ENCODE data around the gene COPB2. TPM values are rescaled to one million over a fixed set of nuclear protein-coding genes. Genes with fewer than 3 reads are reported as not detected.
A peak's percentile ranks its signal among the peaks of the same experiment; 100 is the strongest.
"Not testable (repeated sequence)": the region's sequence is repeated elsewhere in the genome, so short reads cannot be mapped to it uniquely, and the experiment has no call there.

The COPB2 gene
- total and polyA plus RNA-seq, 2 experiments from 2014 or later = 181 to 198 TPM

GRCh38 chr3:139339219-139339906, 50.1 kb downstream of the COPB2 start:
- WGBS, 2 experiments (ENCODE audit: low coverage in 1 of 2, low lambda C conversion rate in 2 of 2, missing lambda C conversion rate in 2 of 2) = 49 to 51% methylated on average over 4 of the region's 4 CpGs
- TF ChIP-seq EZH2phosphoT487 (IDR thresholded peaks at IDR 0.05; ENCODE audit: insufficient read depth, low read depth) (no peak), EZH2 (IDR thresholded peaks at IDR 0.05; ENCODE audit: insufficient read depth, poor library complexity, severe bottlenecking) (no peak)
- Histone ChIP-seq H3K4me1 (ENCODE audit: insufficient read depth) (peaks cover 8% of the 10 kb centered on the region), H3K27me3 (replicated peaks; ENCODE audit: insufficient read depth) (no peaks in the 10 kb centered on the region), H3K36me3 (ENCODE audit: low read depth) (no peaks in the 10 kb centered on the region), H3K9me3 (ENCODE audit: low read depth) (no peaks in the 10 kb centered on the region), H4K20me1 (ENCODE audit: insufficient read depth) (no peaks in the 10 kb centered on the region), H3K4me2 (ENCODE audit: unreplicated experiment) (peak overlapping the region; percentile 9), H2AFZ (no peak overlapping the region; the same call in 1 of the 2 replicates), H3F3A (ENCODE audit: insufficient read depth) (no peaks in the 10 kb centered on the region), H3K27ac (no peak overlapping the region), H3K4me3 (no peak overlapping the region), H3K9me2 (ENCODE audit: insufficient read depth) (no peaks in the 10 kb centered on the region), H3K9ac (no peak overlapping the region), H3K79me2 (ENCODE audit: insufficient read depth) (peaks cover 5% of the 10 kb centered on the region)
- in situ Hi-C loops (cut with MboI) = loop anchor here (10.0 to 25.0 kb wide), 2 partner anchors 405 to 627 kb away; no protein-coding TSS in a partner anchor
- DNase-seq = peak; percentile 40

GRCh38 chr3:139338405-139338804, 51.0 kb downstream of the COPB2 start:
- no peaks in the 10 kb centered on the region for H3K36me3 ChIP-seq (ENCODE audit: low read depth)
- in situ Hi-C loops (cut with MboI) = loop anchor here (10.0 to 25.0 kb wide), 2 partner anchors 404 to 626 kb away; no protein-coding TSS in a partner anchor
- no peaks in the 10 kb centered on the region for H3K79me2 ChIP-seq (ENCODE audit: insufficient read depth)

GRCh38 chr3:139334675-139335074, 54.8 kb downstream of the COPB2 start:
- DNase-seq; H3F3A ChIP-seq (ENCODE audit: insufficient read depth); H3K36me3 ChIP-seq (ENCODE audit: low read depth); H3K27ac ChIP-seq; H3K79me2 ChIP-seq (ENCODE audit: insufficient read depth); H3K9me3 ChIP-seq (ENCODE audit: low read depth); H4K20me1 ChIP-seq (ENCODE audit: insufficient read depth); H3K4me2 ChIP-seq (ENCODE audit: unreplicated experiment); H2AFZ ChIP-seq; H3K9ac ChIP-seq; H3K4me1 ChIP-seq (ENCODE audit: insufficient read depth); H3K4me3 ChIP-seq; H3K9me2 ChIP-seq (ENCODE audit: insufficient read depth); H3K27me3 ChIP-seq (replicated peaks; ENCODE audit: insufficient read depth): not testable (repeated sequence)
- 75 to 91% methylated on average over 1 of the region's 1 CpG for WGBS, 2 experiments (ENCODE audit: low coverage in 1 of 2, low lambda C conversion rate in 2 of 2, missing lambda C conversion rate in 2 of 2)
- in situ Hi-C loops (cut with MboI) = loop anchor here (10.0 to 25.0 kb wide), 2 partner anchors 400 to 622 kb away; no protein-coding TSS in a partner anchor

More at GRCh38 chr3:139338405-139338804, 51.0 kb downstream of the COPB2 start:
- no peaks in the 10 kb centered on the region for H3F3A ChIP-seq (ENCODE audit: insufficient read depth)
- no peak overlapping the region for H3K4me2 ChIP-seq (ENCODE audit: unreplicated experiment)
- peaks cover 8% of the 10 kb centered on the region for H3K4me1 ChIP-seq (ENCODE audit: insufficient read depth)
- H3K27me3 ChIP-seq (replicated peaks; ENCODE audit: insufficient read depth) = no peaks in the 10 kb centered on the region
- no peak for DNase-seq
- no peaks in the 10 kb centered on the region for H4K20me1 ChIP-seq (ENCODE audit: insufficient read depth)
- no peak overlapping the region for H3K27ac ChIP-seq
- 97 to 98% methylated on average over 4 of the region's 4 CpGs for WGBS, 2 experiments (ENCODE audit: low coverage in 1 of 2, low lambda C conversion rate in 2 of 2, missing lambda C conversion rate in 2 of 2)
- H3K9me2 ChIP-seq (ENCODE audit: insufficient read depth) = no peaks in the 10 kb centered on the region
- no peaks in the 10 kb centered on the region for H3K9me3 ChIP-seq (ENCODE audit: low read depth)
- H3K4me3 ChIP-seq = no peak overlapping the region
- TF ChIP-seq EZH2 (IDR thresholded peaks at IDR 0.05; ENCODE audit: insufficient read depth, poor library complexity, severe bottlenecking) (no peak), EZH2phosphoT487 (IDR thresholded peaks at IDR 0.05; ENCODE audit: insufficient read depth, low read depth) (no peak)
- no peak overlapping the region for H3K9ac ChIP-seq
- H2AFZ ChIP-seq = no peak overlapping the region

- Histone ChIP-seq H3K4me2 (ENCODE audit: unreplicated experiment) (no peak overlapping the region), H3F3A (ENCODE audit: insufficient read depth) (no peaks in the 10 kb centered on the region), H3K79me2 (ENCODE audit: insufficient read depth) (no peaks in the 10 kb centered on the region), H3K9ac (no peak overlapping the region), H4K20me1 (ENCODE audit: insufficient read depth) (no peaks in the 10 kb centered on the region), H3K27me3 (replicated peaks; ENCODE audit: insufficient read depth) (no peaks in the 10 kb centered on the region; the same call in 1 of the 2 replicates), H3K36me3 (ENCODE audit: low read depth) (no peaks in the 10 kb centered on the region), H3K9me2 (ENCODE audit: insufficient read depth) (no peaks in the 10 kb centered on the region), H2AFZ (no peak overlapping the region), H3K27ac (no peak overlapping the region), H3K9me3 (ENCODE audit: low read depth) (no peaks in the 10 kb centered on the region), H3K4me1 (ENCODE audit: insufficient read depth) (0 out of 2 replicates have a peak, but pooled peaks cover 3% of the 10 kb centered on the region), H3K4me3 (no peak overlapping the region)
- WGBS, 2 experiments (ENCODE audit: low coverage in 1 of 2, low lambda C conversion rate in 2 of 2, missing lambda C conversion rate in 2 of 2) = 80 to 86% methylated on average over 2 of the region's 2 CpGs
- in situ Hi-C loops (cut with MboI) = loop anchor here (10.0 to 25.0 kb wide), 2 partner anchors 397 to 620 kb away; no protein-coding TSS in a partner anchor
- no peak for DNase-seq
- TF ChIP-seq EZH2phosphoT487 (IDR thresholded peaks at IDR 0.05; ENCODE audit: insufficient read depth, low read depth) = no peak
- TF ChIP-seq EZH2 (IDR thresholded peaks at IDR 0.05; ENCODE audit: insufficient read depth, poor library complexity, severe bottlenecking) = no peak
These were observed 57.4 kb downstream of the COPB2 start for GRCh38 chr3:139332092-139332491.

Measured in GM23248 (cell line).